Activated T-cell treated with anti-CD3 and anti-CD28 coated beads, Interleukin-2, amount 50 U/mL, for 4 hours (primary cell): ENCODE measurements around the gene HOXC4. TPM values are rescaled to one million over a fixed set of nuclear protein-coding genes. Genes with fewer than 3 reads are reported as not detected.

ENCODE experiments used
- ATAC-seq, 2 donors: fragments of 200-7000 bp; cut with Tn5 transposase; one replicate each; pipeline ENCODE4 v1.10.0; 2021
- DNase-seq: peaks from one replicate; pipeline ENCODE4 v3.0.0-alpha.2; 2020
- H3K27me3 Mint-ChIP-seq: one replicate; pipeline ENCODE4 v1.8.0; 2021; ENCODE audit warnings: low read depth, mixed read lengths
- H3K36me3 Mint-ChIP-seq: one replicate; pipeline ENCODE4 v1.8.0; 2022; ENCODE audit warnings: mixed read lengths; ENCODE audit not compliant: insufficient read depth
- H3K4me1 Mint-ChIP-seq: one replicate; pipeline ENCODE4 v1.8.0; 2021; ENCODE audit warnings: low read depth, mixed read lengths
- H3K4me3 Mint-ChIP-seq: one replicate; pipeline ENCODE4 v1.8.0; 2021; ENCODE audit warnings: mild to moderate bottlenecking, moderate library complexity, mixed read lengths
- H3K9me3 Mint-ChIP-seq: one replicate; pipeline ENCODE4 v1.8.0; 2021; ENCODE audit warnings: mixed read lengths
- total RNA-seq, 3 donors: library from RNA; stranded (reverse); gene quantifications; one replicate each; pipeline ENCODE4 v1.2.1, GENCODE V29; 2021

The HOXC4 gene
- total RNA-seq, 3 donors from 2014 or later: 0.16 to 0.40 (median 0.29) TPM

DNA sequence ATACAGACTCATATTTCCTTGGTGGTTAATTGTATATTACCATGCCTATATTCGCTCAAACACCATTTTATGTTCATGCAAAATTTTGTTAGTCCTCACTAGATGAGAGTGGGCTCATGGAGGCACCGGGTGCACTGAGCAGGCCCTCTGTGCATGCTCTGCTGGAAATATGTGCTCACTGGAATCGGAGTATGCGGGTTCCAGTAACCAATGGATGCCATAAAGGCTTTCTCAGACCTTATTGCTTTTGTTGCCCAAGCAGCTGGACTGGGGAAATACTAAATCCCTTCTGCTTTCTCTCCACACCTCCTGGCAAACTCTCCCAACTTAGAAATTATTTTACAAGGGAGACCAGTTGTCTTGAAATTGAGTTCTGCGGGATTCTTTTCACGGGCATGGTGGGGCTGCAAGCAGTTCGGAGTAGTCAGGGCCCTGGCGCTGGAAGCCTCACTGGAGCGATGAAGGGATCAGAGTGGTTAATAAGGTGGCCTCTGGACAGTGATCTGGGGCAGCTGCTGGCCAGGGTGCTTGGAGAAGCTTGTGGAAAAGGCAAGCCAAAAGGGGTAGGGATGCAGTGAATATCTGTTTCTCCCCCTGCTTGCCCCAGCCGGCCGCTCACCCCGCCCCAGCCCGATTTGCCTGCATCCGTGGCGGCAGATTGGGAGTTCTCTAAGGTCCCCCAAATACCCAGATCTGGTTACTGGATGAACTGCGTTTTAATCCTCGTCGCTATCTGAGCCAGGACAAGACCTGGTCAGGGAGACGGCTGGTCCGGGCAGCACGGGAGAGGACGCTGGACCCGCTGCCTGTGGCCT, 32.8 kb upstream of the HOXC4 start:
- no peak overlapping the region for H3K4me3 Mint-ChIP-seq
- no peaks in the 10 kb centered on the region for H3K9me3 Mint-ChIP-seq
- peaks cover 64% of the 10 kb centered on the region for H3K27me3 Mint-ChIP-seq
- DNase-seq: no peak
- no peaks in the 10 kb centered on the region for H3K36me3 Mint-ChIP-seq
- peaks cover 8% of the 10 kb centered on the region for H3K4me1 Mint-ChIP-seq
- no peak for ATAC-seq

DNA sequence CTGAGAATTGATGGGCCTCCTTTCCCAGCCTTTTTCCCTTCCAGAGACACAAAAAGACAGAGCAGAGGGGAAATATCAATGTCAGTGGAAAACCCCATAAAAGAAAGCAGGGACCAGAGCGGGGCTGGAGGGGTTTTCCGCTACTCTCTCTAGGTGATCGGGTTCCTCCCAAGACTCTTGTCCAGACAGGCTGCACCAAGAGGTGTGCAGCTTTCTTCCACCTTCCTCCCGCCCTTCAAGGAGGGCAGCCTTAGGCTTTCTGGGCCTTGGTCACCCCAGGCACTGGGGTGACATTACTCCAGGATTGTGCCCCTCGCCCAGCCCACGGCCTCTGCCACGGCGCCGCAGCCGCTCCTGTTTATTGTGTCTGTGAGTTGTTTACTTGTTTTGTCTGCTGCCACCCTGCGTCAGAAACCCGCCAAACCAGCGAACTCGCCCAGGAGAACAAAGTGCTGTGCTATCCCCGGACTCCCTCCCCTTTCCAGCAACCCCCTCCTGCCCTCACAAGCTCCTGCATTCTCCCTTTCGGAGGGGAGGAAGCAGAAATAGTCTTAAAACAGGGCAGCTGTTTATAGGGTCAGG, 32.1 kb upstream of the HOXC4 start:
- Mint-ChIP-seq H3K9me3 (no peaks in the 10 kb centered on the region), H3K27me3 (peaks cover 65% of the 10 kb centered on the region), H3K4me3 (no peak overlapping the region), H3K36me3 (no peaks in the 10 kb centered on the region), H3K4me1 (peaks cover 8% of the 10 kb centered on the region)
- DNase-seq (no peak), ATAC-seq (no peak)

DNA sequence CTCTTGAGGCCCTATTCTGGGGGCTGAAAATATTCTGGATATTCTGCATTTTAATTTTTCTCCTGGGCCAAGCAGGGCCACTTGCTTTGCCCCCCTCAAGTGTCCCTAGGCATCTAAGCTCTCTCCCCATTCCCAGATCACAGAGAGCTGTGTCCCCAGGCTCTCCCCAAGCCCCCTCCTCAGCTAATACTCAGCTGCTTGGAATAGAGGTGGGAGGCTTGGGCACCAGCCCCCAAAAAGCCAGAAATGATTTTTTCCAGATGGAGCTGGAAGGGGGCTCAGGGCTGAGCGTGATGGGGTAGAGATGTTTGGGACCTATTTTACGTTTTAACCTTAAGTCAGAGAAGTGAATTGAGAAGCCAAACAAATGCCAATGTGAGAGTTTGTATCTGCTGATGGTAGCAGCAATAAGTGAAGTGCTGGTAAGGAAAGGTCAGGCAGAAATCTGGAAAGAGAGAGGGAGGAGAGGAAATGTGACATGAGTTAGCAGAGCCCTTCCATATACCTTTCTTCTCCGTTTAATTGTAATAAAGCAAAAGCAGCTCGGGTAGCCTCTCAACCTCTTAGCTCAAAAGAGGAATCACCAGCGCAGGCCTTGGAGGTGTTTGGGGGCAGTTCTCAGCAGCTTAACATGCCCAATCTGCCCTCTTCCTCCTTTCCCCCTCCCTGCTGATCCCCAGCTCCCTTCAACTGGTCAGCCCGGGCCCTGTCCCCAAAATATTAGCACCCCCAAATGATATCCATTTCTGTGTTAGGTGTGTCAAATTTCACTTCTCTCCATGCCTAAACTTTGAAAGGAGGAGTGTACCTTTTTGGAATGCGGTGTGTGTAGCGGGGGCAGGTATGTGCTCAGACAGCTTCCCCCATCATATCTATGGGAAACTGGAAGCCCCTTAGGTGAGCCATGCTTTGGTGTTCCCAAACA, 30.4 kb upstream of the HOXC4 start:
- Mint-ChIP-seq H3K36me3 (no peaks in the 10 kb centered on the region), H3K4me3 (no peak overlapping the region), H3K9me3 (no peaks in the 10 kb centered on the region), H3K4me1 (peaks cover 6% of the 10 kb centered on the region), H3K27me3 (peaks cover 73% of the 10 kb centered on the region)
- ATAC-seq (no peak), DNase-seq (no peak)

DNA sequence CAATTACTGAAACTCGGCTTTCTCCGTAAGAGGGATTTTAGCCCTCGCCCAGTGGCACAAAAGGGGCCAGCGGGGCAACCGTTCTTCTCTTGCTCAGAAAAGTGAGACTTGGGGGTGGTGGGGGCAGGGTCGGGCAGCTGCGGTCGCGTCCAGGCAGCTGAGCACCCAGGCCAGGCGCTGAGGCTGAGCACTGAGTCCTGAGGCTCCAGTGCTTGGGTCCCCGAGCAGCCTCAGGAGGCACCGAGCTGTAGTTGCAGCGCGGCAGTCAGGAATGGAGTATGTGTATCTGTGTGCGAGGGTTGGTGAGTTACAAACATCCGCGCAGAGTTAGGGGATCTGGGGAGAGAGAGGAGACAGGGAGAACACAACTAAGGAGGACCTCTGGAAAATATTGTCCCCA, 29.5 kb upstream of the HOXC4 start:
- no peak overlapping the region for H3K4me3 Mint-ChIP-seq
- H3K27me3 Mint-ChIP-seq: peaks cover 76% of the 10 kb centered on the region
- no peaks in the 10 kb centered on the region for H3K36me3 Mint-ChIP-seq
- DNase-seq: no peak
- no peak for ATAC-seq
- peaks cover 9% of the 10 kb centered on the region for H3K4me1 Mint-ChIP-seq
- no peaks in the 10 kb centered on the region for H3K9me3 Mint-ChIP-seq

DNA sequence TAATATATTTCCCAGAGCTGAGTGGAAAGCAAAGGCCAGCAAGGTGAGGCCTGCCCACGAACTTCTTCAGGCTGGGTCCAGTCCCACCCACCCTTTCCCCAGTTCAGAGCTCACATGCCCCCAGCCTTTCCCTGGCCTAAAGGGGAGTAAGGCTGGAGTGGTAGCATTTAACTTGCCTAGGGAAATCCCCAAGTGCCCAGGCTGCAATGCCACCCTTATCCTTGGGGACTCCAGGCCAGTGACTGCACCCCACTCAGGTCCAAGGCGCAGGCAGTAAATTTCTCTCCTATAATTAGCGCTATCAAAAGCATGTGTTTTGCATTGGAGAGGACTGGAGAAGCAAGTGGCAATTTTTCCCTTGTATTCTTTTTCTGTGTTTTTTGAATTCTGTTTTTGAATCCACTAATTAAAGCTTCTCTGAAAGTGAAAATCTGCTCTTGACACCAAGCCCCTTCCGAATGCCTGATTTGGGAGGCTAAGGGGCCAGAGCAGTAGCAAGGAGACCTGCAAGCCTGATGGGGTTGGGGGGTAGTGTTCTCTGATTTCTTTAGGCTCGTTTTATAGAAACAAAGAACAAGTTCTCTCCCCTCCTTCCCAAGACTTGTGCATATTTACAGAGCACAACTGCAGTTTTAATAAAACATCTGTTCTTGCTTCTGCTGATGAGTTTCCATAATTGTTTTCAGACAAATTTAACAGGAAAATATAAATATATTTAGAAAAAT, 28.9 kb upstream of the HOXC4 start:
- H3K27me3 Mint-ChIP-seq: peaks cover 76% of the 10 kb centered on the region
- peaks cover 12% of the 10 kb centered on the region for H3K4me1 Mint-ChIP-seq
- H3K36me3 Mint-ChIP-seq: no peaks in the 10 kb centered on the region
- DNase-seq (no peak), ATAC-seq (no peak)
- no peak overlapping the region for H3K4me3 Mint-ChIP-seq
- no peaks in the 10 kb centered on the region for H3K9me3 Mint-ChIP-seq

DNA sequence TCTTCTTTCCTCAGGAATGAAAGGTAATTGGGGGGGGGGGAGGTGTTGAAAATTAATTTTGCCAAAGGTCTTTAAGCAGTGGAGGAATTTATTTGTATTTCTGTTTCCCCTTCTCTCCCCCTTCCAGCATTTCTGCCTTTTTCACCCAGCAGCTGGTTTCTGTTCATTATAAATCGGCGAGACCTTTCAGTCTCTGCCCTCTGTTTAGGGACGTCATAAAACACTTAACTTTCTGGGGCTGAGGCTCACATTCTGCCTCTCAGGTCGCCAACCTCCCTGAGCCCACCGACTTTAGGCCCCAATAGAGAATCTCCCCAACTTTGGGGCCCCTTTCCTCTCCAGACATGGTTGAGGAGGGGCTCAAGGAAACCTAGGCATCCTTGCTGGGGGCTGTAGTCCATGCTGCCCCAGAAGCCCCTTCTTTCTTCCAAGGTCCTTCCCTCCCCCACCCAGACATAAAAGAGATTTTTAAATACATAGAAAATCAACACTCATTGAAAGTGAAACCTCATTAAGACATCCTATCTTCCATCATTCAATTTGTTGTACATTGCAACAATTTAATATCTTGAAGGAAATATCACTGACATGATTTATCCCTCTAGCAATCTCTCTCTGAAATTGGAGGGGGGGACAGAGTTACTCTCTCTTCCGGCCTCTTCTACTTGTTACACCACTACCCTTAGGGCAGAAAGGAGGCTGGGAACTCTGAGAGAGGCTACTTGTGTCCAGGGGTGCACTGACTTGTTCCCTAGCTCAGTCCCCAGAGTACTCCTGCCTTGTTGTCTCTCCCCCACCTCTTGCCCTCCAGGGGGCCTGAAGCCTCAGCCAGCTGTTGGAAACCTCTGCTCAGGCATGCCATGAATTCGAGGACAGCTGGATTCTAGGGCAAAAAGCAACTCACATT, 27.9 kb upstream of the HOXC4 start:
- H3K4me3 Mint-ChIP-seq: no peak overlapping the region
- peaks cover 10% of the 10 kb centered on the region for H3K4me1 Mint-ChIP-seq
- ATAC-seq: no peak
- DNase-seq: no peak
- H3K27me3 Mint-ChIP-seq: peaks cover 75% of the 10 kb centered on the region
- H3K36me3 Mint-ChIP-seq: no peaks in the 10 kb centered on the region
- H3K9me3 Mint-ChIP-seq: no peaks in the 10 kb centered on the region

DNA sequence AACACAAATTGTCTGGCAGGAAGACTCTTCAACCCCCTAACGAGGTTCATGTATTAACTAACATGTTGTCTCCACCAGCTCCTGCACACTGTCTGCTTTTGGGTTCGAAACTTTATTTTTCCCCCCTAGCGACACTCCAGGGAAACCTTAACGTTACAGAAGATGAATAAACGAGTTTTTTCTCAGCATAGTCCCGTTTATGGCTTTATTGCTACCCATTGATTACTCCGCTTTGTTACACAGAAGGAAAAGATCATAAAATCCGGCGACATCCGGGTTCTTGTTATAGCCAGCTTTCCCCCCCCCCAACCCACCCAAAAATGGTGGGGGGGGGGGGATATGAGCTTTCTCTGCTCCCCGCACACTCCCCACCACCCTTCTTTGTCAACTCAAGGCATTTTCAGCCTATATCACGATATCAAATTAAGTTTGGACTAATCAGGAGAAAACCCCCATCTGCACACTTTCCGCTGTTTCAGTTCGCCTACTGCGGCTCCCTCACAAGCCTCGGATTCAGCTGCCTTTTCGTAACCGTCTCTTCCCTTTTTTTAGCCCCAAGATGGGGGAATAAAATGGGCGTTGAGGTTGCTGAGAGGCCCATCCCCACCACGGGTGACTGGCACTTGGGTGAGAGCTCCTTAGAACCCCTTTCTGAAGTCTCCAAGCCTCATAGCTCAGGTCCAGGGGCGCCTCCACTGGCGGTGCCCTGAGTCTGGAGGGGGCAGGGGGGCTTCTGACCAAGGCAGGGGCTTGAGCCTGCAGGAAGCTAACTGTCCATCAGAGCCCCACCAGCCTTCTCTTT, 26.8 kb upstream of the HOXC4 start:
- DNase-seq: no peak
- H3K36me3 Mint-ChIP-seq: no peaks in the 10 kb centered on the region
- H3K4me1 Mint-ChIP-seq: peaks cover 10% of the 10 kb centered on the region
- H3K4me3 Mint-ChIP-seq: no peak overlapping the region
- H3K9me3 Mint-ChIP-seq: no peaks in the 10 kb centered on the region
- ATAC-seq: no peak
- peaks cover 75% of the 10 kb centered on the region for H3K27me3 Mint-ChIP-seq

DNA sequence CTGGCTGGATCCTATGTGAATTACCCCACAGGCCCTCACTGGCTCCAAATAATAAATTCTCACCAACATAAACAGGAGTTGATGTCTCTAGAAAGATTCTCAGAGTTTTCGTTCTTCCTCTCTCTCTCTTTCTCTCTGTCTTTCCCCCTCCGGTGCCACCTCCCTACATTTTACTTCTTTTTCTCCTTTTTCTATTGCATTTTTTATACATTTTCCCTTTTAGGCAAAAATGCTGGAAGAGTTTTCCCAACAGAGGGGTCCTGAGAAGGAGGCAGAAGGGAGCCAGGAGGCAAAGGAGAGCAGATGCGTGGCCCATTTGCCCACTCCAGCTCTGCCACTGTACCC, 26.2 kb upstream of the HOXC4 start:
- H3K4me3 Mint-ChIP-seq: no peak overlapping the region
- no peaks in the 10 kb centered on the region for H3K36me3 Mint-ChIP-seq

DNA sequence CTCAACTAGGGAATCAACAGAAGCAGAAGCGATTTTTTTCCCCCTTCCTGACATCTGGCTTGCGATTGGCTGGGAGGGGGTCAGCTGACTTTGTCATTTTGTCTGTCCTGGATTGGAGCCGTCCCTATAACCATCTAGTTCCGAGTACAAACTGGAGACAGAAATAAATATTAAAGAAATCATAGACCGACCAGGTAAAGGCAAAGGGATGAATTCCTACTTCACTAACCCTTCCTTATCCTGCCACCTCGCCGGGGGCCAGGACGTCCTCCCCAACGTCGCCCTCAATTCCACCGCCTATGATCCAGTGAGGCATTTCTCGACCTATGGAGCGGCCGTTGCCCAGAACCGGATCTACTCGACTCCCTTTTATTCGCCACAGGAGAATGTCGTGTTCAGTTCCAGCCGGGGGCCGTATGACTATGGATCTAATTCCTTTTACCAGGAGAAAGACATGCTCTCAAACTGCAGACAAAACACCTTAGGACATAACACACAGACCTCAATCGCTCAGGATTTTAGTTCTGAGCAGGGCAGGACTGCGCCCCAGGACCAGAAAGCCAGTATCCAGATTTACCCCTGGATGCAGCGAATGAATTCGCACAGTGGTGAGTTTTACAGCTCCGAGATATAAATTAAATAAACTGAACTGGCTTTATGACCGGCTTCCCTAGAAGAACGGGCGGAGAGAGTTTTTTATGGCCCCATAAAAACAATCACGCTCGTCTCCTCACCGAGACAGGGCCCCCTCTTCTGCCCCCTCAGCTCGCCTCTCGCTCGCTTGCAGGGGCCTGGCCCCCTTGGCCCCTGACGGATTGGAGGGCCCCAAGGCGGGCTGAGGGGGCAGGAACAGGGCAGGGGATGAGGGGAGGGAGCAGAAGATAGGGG, 25.1 kb upstream of the HOXC4 start, which contains the start of gene HOXC6:
HOXC6 (plus strand) TSS at position 127 of the 888 bp plus-strand sequence; CDS start at position 209, 82 bp downstream.
- H3K4me1 Mint-ChIP-seq: peaks cover 18% of the 10 kb centered on the region
- H3K9me3 Mint-ChIP-seq: peaks cover 3% of the 10 kb centered on the region
- peaks cover 79% of the 10 kb centered on the region for H3K27me3 Mint-ChIP-seq
- no peaks in the 10 kb centered on the region for H3K36me3 Mint-ChIP-seq
- ATAC-seq (no peak), DNase-seq (no peak)
- H3K4me3 Mint-ChIP-seq: no peak within 1 kb of the TSS

More for the DNA sequence above, 26.2 kb upstream of the HOXC4 start:
- H3K4me1 Mint-ChIP-seq: peaks cover 10% of the 10 kb centered on the region
- H3K27me3 Mint-ChIP-seq: peaks cover 75% of the 10 kb centered on the region
- ATAC-seq: no peak
- no peak for DNase-seq
- H3K9me3 Mint-ChIP-seq: no peaks in the 10 kb centered on the region

DNA sequence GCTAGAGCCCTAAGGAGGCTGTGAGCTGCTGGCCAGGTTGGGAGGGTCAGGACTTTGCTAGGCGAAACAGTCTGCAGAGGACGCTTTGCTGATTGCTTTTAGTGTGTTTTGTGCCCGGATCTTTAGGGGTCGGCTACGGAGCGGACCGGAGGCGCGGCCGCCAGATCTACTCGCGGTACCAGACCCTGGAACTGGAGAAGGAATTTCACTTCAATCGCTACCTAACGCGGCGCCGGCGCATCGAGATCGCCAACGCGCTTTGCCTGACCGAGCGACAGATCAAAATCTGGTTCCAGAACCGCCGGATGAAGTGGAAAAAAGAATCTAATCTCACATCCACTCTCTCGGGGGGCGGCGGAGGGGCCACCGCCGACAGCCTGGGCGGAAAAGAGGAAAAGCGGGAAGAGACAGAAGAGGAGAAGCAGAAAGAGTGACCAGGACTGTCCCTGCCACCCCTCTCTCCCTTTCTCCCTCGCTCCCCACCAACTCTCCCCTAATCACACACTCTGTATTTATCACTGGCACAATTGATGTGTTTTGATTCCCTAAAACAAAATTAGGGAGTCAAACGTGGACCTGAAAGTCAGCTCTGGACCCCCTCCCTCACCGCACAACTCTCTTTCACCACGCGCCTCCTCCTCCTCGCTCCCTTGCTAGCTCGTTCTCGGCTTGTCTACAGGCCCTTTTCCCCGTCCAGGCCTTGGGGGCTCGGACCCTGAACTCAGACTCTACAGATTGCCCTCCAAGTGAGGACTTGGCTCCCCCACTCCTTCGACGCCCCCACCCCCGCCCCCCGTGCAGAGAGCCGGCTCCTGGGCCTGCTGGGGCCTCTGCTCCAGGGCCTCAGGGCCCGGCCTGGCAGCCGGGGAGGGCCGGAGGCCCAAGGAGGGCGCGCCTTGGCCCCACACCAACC, 23.9 kb upstream of the HOXC4 start:
- H3K9me3 Mint-ChIP-seq: peaks cover 3% of the 10 kb centered on the region
- H3K4me1 Mint-ChIP-seq: peaks cover 21% of the 10 kb centered on the region
- H3K36me3 Mint-ChIP-seq: no peaks in the 10 kb centered on the region
- peaks cover 79% of the 10 kb centered on the region for H3K27me3 Mint-ChIP-seq
- DNase-seq (no peak), ATAC-seq (no peak)
- no peak overlapping the region for H3K4me3 Mint-ChIP-seq

DNA sequence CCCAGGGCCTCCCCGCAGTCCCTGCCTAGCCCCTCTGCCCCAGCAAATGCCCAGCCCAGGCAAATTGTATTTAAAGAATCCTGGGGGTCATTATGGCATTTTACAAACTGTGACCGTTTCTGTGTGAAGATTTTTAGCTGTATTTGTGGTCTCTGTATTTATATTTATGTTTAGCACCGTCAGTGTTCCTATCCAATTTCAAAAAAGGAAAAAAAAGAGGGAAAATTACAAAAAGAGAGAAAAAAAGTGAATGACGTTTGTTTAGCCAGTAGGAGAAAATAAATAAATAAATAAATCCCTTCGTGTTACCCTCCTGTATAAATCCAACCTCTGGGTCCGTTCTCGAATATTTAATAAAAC, 23.2 kb upstream of the HOXC4 start:
- no peak for ATAC-seq
- peaks cover 24% of the 10 kb centered on the region for H3K4me1 Mint-ChIP-seq
- no peak for DNase-seq
- peaks cover 84% of the 10 kb centered on the region for H3K27me3 Mint-ChIP-seq
- H3K4me3 Mint-ChIP-seq: no peak overlapping the region
- no peaks in the 10 kb centered on the region for H3K36me3 Mint-ChIP-seq
- H3K9me3 Mint-ChIP-seq: peaks cover 3% of the 10 kb centered on the region
